Measurements from ENCODE around the gene IP6K3. TPM values are rescaled to one million over a fixed set of nuclear protein-coding genes. Genes with fewer than 3 reads are reported as not detected.

IP6K3 gene
- total and polyA plus RNA-seq, 11 donors = 11.7 to 72.4 (median 30.8) TPM

- no peak overlapping the region for H3K4me3 ChIP-seq
- H3K4me1 ChIP-seq = peaks cover 0 to 12% (median 0%) of the 10 kb centered on the region in 12 donors
- TF ChIP-seq POLR2A (IDR thresholded peaks at IDR 0.05) = no peak
- no peak for TF ChIP-seq CTCF (IDR thresholded peaks at IDR 0.05)
- intact Hi-C loops (cut with DNase I) = no loop called here
- 75 to 84% (median 80%) methylated on average over 14 to 15 of the region's 15 CpGs for WGBS, 4 donors
- H3K9me3 ChIP-seq = no peaks in the 10 kb centered on the region
- no peak for ATAC-seq
- no peak overlapping the region for H3K27ac ChIP-seq
- H3K36me3 ChIP-seq = no peaks in the 10 kb centered on the region
- DNase-seq = no peak
- no peaks in the 10 kb centered on the region for H3K27me3 ChIP-seq
Observed at GRCh38 chr6:33751771-33752645, 5.3 kb upstream of the IP6K3 start.

DNA sequence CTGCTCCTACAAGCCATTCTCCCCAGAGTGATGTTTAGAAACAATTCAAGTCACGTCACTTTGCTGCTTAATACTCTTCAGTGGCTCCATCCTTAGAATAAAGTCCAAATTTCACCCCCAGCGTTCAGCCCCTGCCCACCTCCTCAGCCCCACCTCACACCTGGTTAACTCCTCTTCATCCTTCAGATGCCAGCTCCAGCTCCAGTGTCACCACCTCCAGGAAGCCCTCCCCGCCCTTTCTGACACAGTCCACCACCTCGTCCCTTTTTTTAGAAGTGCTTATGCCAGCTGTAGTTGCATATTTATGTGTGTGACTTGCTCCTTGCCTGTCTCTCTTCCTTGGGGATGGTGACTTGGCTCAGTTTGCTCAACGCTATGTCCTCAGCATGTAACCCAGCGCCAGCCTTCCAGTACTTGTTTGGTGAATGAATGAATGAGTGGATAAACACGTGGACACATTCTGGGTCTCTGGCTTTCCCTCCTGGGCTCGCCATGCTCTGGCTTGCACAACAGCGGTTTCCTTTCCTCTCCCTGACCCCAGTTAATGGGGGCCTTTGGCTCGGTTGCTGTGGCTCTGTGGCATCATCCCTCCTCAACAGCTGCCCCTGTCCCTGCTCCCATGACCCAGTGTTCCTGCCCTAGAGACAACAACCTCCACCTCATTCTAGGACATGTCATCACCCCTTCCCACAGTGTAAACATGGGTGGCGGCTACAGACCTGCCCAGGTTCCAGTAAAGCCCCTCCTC is 3.7 kb upstream of the IP6K3 start:
- intact Hi-C loops (cut with DNase I) = no loop called here
- DNase-seq = no peak
- Histone ChIP-seq H3K27ac (no peak overlapping the region), H3K4me1 (peaks cover 0 to 13% (median 0%) of the 10 kb centered on the region in 12 donors), H3K4me3 (no peak overlapping the region), H3K27me3 (no peaks in the 10 kb centered on the region), H3K9me3 (no peaks in the 10 kb centered on the region), H3K36me3 (no peaks in the 10 kb centered on the region)
- no peak for ATAC-seq
- 52 to 83% (median 63%) methylated on average over 11 of the region's 11 CpGs for WGBS, 4 donors
- TF ChIP-seq CTCF (IDR thresholded peaks at IDR 0.05) = no peak
- no peak for TF ChIP-seq POLR2A (IDR thresholded peaks at IDR 0.05)

DNA sequence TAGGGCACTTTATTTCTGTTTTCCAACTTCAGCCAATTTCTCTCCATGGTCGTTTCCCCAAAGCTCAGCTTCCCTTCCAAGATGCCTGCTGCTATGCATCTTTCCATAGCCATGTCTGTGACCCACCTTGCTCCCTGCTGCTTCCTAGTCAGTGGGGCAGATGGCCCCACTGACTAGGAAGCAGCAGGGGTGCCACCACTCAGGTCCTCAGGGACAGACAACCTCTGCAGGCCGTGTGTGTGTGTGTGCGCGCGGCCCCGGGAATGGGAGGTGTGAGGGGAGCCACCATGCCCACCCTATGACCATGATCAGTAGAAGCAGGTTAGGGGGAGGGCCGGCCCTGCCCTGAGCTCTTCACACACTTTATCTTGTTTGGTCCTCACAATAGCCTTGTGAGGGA is 2.7 kb upstream of the IP6K3 start:
- ATAC-seq (no peak), DNase-seq (no peak)
- Histone ChIP-seq H3K4me3 (no peak overlapping the region), H3K27me3 (no peaks in the 10 kb centered on the region), H3K4me1 (peaks cover 0 to 21% (median 4%) of the 10 kb centered on the region in 12 donors), H3K9me3 (no peaks in the 10 kb centered on the region), H3K36me3 (no peaks in the 10 kb centered on the region), H3K27ac (no peak overlapping the region)
- no peak for TF ChIP-seq POLR2A (IDR thresholded peaks at IDR 0.05)
- no peak for TF ChIP-seq CTCF (IDR thresholded peaks at IDR 0.05)
- intact Hi-C loops (cut with DNase I) = no loop called here
- WGBS, 4 donors = 76 to 80% (median 78%) methylated on average over 7 of the region's 7 CpGs

GRCh38 chr6:33748841-33749240 is 2.1 kb upstream of the IP6K3 start:
- peaks cover 0 to 27% (median 6%) of the 10 kb centered on the region in 12 donors for H3K4me1 ChIP-seq
- H3K9me3 ChIP-seq = no peaks in the 10 kb centered on the region
- ATAC-seq (no peak), DNase-seq (no peak)
- WGBS, 4 donors = 67 to 86% (median 82%) methylated on average over 4 of the region's 4 CpGs
- no peak overlapping the region for H3K27ac ChIP-seq
- H3K36me3 ChIP-seq = no peaks in the 10 kb centered on the region
- TF ChIP-seq POLR2A (IDR thresholded peaks at IDR 0.05) (no peak), CTCF (IDR thresholded peaks at IDR 0.05) (no peak)
- no peak overlapping the region for H3K4me3 ChIP-seq
- no peaks in the 10 kb centered on the region for H3K27me3 ChIP-seq
- intact Hi-C loops (cut with DNase I) = no loop called here

All from heart left ventricle (tissue), 16 donors.